ENCODE measurements around the gene AP3S2. TPM values are rescaled to one million over a fixed set of nuclear protein-coding genes. Genes with fewer than 3 reads are reported as not detected.

AP3S2 gene
- total RNA-seq, 6 experiments from 2014 or later = 30.9 to 37.9 (median 33.4) TPM

DNA sequence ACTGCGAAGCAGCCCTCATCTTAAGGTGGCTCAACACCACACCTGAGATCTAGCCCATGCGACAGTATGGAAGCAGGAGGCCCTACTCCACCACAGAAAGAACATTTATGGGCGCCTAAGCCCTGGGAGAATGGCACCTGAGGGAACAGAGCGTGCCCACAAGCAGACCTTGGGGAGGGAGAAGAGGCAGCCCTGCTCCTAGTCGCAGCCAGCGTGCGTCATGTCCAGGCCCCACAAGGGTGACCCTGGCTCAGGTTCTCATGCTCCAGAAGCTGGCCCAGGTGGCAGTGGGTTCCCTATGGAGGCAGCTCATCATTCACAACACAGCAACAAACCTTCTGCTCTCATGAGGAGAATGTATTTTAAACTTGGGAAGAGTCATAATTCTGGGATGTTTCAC, 59.8 kb downstream of the AP3S2 start:
- TF ChIP-seq, protein P1, sequence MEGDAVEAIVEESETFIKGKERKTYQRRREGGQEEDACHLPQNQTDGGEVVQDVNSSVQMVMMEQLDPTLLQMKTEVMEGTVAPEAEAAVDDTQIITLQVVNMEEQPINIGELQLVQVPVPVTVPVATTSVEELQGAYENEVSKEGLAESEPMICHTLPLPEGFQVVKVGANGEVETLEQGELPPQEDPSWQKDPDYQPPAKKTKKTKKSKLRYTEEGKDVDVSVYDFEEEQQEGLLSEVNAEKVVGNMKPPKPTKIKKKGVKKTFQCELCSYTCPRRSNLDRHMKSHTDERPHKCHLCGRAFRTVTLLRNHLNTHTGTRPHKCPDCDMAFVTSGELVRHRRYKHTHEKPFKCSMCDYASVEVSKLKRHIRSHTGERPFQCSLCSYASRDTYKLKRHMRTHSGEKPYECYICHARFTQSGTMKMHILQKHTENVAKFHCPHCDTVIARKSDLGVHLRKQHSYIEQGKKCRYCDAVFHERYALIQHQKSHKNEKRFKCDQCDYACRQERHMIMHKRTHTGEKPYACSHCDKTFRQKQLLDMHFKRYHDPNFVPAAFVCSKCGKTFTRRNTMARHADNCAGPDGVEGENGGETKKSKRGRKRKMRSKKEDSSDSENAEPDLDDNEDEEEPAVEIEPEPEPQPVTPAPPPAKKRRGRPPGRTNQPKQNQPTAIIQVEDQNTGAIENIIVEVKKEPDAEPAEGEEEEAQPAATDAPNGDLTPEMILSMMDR (IDR thresholded peaks at IDR 0.05) = no peak
- H3K27ac Mint-ChIP-seq = no peak overlapping the region; the same call in 1 of the 2 replicates
- no peak overlapping the region for H3K4me3 Mint-ChIP-seq
- peaks cover 54% of the 10 kb centered on the region for H3K4me1 Mint-ChIP-seq (ENCODE audit: low read depth)
- H3K27me3 Mint-ChIP-seq (ENCODE audit: insufficient read depth) = peaks cover 6% of the 10 kb centered on the region
- H3K9me3 Mint-ChIP-seq = no peaks in the 10 kb centered on the region
- H3K36me3 Mint-ChIP-seq (ENCODE audit: low read depth) = peaks cover 39% of the 10 kb centered on the region
- DNase-seq = no peak

DNA sequence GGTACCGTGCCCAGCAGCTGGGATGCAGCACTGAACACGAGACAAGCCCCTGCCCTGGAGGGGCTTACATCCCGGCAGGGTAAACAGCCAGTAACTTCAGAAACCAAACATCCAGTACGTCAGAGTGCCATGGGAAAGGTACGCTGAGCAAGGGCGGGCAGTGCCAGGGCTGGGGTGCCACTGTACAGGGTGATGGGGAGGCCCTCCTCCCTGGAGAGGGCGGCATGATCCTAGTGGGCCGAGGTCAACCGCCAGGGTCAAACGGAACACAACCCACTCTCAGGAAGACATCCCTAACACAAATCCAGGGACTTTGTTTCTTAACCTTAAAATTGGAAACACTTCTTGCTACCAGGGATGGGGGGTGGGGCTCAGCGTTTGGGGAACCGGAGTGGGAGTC, 63.2 kb downstream of the AP3S2 start:
- no peaks in the 10 kb centered on the region for H3K9me3 Mint-ChIP-seq
- H3K27me3 Mint-ChIP-seq (ENCODE audit: insufficient read depth) = peaks cover 3% of the 10 kb centered on the region; the same call in 1 of the 2 replicates
- peaks cover 46% of the 10 kb centered on the region for H3K4me1 Mint-ChIP-seq (ENCODE audit: low read depth)
- no peak for DNase-seq
- peak overlapping the region; percentile 89; the same call in 1 of the 2 replicates for H3K27ac Mint-ChIP-seq
- TF ChIP-seq, protein P1 (IDR thresholded peaks at IDR 0.05) = no peak
- H3K36me3 Mint-ChIP-seq (ENCODE audit: low read depth) = peaks cover 39% of the 10 kb centered on the region
- no peak overlapping the region for H3K4me3 Mint-ChIP-seq

DNA sequence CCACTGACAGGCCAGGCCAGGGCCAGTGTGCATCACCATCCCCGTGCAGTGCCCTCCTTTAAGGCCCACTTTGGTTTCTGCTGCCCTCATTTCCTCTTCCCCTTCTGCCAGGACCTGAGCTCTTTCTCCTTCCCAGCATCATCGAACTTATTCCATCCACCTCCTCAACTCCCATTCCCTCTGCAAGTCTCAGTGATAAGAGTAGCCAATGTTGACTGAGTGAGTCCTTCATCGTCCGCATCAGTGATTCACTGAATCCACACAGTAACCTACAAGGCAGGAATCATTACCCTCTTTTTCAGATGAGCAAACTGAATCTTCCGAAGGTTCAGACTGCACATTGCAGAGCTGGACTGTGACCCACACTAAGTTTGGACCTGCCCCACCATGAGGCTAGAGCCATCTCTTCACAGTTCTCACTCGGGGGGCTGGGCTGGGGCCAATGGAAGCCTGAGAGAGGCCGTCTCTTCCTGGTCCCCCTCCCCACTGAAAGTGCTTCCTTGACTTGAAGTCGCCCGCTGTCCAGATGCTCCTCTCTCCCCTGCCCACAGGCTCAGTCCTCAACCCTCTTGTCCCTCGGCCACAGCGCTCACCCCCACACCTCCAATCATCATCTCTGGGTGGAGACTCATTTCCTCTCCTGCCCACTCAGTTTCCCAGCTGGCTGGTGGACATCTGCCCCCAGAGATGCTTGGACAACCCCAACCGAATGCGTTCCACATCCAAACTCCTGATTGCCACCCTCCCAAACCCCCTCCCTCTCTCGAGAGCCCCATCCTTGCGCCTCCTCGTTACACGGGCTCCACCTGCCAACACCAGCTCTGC, 64.0 kb downstream of the AP3S2 start:
- peak overlapping the region; percentile 36 for H3K4me3 Mint-ChIP-seq
- peaks cover 32% of the 10 kb centered on the region for H3K36me3 Mint-ChIP-seq (ENCODE audit: low read depth)
- H3K27me3 Mint-ChIP-seq (ENCODE audit: insufficient read depth) = peaks cover 3% of the 10 kb centered on the region; the same call in 1 of the 2 replicates
- no peak for DNase-seq
- peaks cover 48% of the 10 kb centered on the region for H3K4me1 Mint-ChIP-seq (ENCODE audit: low read depth)
- TF ChIP-seq, protein P1 (IDR thresholded peaks at IDR 0.05) = no peak
- peak overlapping the region; percentile 89 for H3K27ac Mint-ChIP-seq
- no peaks in the 10 kb centered on the region for H3K9me3 Mint-ChIP-seq

DNA sequence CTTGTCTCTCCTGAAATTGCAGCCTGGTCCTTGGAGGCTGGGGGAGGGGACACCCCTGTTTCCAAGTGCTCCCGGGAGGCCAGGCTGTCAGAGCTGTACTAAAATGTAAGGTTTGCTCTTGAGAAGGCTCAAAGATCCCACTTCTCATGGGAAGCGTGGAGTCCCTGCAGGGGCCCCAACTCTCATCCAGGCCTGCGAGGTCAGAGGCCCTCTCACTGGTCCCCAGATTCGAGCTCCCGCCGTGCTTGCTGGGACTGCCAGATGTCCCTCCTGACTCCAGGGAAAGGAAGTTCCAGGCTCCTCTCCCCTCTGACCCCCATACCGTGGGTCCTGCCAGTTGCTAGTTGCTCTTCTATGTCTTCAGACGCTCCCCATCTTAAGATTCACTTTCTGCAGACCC, 64.6 kb downstream of the AP3S2 start:
- H3K27ac Mint-ChIP-seq = peak overlapping the region; percentile 89
- peak overlapping the region; percentile 61 for H3K4me3 Mint-ChIP-seq
- no peaks in the 10 kb centered on the region for H3K9me3 Mint-ChIP-seq
- H3K27me3 Mint-ChIP-seq (ENCODE audit: insufficient read depth) = peaks cover 3% of the 10 kb centered on the region; the same call in 1 of the 2 replicates
- peaks cover 26% of the 10 kb centered on the region for H3K36me3 Mint-ChIP-seq (ENCODE audit: low read depth)
- peaks cover 54% of the 10 kb centered on the region for H3K4me1 Mint-ChIP-seq (ENCODE audit: low read depth)
- TF ChIP-seq, protein P1 (IDR thresholded peaks at IDR 0.05) = no peak
- no peak for DNase-seq

DNA sequence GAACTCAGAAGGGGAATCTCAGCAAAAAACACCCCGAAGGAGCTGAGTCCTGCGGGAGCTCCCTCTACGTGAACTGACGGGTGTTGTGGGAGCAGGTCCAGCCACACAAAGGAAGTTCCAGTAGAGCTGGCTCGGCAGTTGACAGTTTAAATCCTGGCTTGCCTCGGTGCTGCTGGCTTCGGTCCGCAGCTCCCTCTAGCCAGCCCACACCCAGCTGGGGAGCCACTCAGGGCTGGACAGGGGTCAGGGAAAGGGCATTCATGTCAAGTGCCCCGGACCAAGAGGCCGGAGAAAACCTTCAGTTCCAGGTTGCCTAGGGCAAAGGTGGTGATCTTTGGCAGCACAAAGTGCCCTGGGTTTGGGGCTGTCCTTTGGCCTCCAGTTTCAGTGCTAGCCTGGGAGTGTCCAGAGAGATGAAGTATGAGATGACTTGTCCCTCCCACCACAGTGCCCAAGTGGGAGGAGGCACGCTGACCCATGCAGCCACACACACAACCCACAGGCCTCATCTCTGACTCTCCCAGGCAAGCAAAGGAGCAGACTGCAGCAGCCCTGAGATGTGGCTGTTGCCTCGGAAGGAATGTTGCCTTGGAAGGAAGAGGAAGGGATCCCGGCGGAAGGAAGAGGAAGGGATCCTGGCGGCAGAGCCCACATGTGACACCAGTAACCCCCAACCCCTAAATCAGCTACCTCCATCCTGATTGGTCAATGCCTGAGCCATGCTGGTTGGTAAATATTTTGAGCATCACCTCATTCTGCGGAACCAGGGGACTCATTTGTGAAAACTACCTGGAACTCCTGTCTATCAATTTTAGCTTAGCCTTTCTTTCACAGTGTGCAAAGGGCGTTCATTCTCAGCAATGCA, 65.3 kb downstream of the AP3S2 start:
- peaks cover 19% of the 10 kb centered on the region for H3K36me3 Mint-ChIP-seq (ENCODE audit: low read depth)
- peak; percentile 74 for DNase-seq
- H3K27ac Mint-ChIP-seq = peak overlapping the region; percentile 89
- H3K27me3 Mint-ChIP-seq (ENCODE audit: insufficient read depth) = peaks cover 3% of the 10 kb centered on the region; the same call in 1 of the 2 replicates
- TF ChIP-seq, protein P1 (IDR thresholded peaks at IDR 0.05) = no peak
- peaks cover 59% of the 10 kb centered on the region for H3K4me1 Mint-ChIP-seq (ENCODE audit: low read depth)
- H3K9me3 Mint-ChIP-seq = no peaks in the 10 kb centered on the region
- peak overlapping the region; percentile 61 for H3K4me3 Mint-ChIP-seq

Measured in HFFc6 (cell line).